ENCODE data around the gene FARS2.

DNA sequence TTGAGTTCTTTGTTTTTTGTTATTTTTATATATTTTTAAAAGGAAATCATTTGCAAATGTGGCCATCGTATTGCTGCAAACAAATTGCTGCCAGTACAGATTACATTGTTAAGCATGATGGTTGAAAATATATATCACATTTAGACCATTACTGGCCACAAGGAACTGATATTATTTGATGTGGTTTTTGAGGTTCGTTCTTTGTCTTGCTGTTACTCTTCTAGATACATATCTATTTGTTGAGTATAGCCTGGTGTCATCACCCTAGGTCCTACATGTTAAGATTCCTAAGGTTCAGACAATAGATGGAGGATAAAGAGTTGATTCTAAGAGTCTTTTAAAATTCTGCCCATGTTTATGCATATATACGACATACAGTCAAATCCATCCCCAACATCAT lies 306.0 kb downstream of the FARS2 start:
- TF ChIP-seq CTCF (IDR thresholded peaks at IDR 0.05) (no peak), TEAD4 (IDR thresholded peaks at IDR 0.05; ENCODE audit: borderline replicate concordance, insufficient read depth) (no peak), POLR2AphosphoS5 (IDR thresholded peaks at IDR 0.05; ENCODE audit: low read depth, low read length) (no peak), REST (IDR thresholded peaks at IDR 0.05; ENCODE audit: low read depth, low read length) (no peak), SMC3 (IDR thresholded peaks at IDR 0.05; ENCODE audit: low read depth, low read length) (no peak)
